GM18868 (cell line): ENCODE data around the gene NCF2.

Source experiments
- ATAC-seq: cut with Tn5 transposase; IDR thresholded peaks from one replicate; pipeline ENCODE4 v1.9.1; 2021; ENCODE audit warnings: mild to moderate bottlenecking, moderate library complexity; ENCODE audit not compliant: unreplicated experiment

NCF2 gene

GRCh38 chr1:183612407-183612806, 22.1 kb upstream of the NCF2 start:
- ATAC-seq = no peak

- ATAC-seq = no peak
Observed at GRCh38 chr1:183611021-183611420, 20.8 kb upstream of the NCF2 start.

GRCh38 chr1:183609759-183610452, 19.6 kb upstream of the NCF2 start:
- ATAC-seq = no peak

GRCh38 chr1:183609313-183609712, 19.1 kb upstream of the NCF2 start:
- ATAC-seq = peak; percentile 66

GRCh38 chr1:183607322-183607980, 17.2 kb upstream of the NCF2 start:
- peak; percentile 33 for ATAC-seq

GRCh38 chr1:183605904-183606303, 15.6 kb upstream of the NCF2 start:
- no peak for ATAC-seq

- ATAC-seq = no peak
Observed at GRCh38 chr1:183604815-183605214, 14.6 kb upstream of the NCF2 start.

GRCh38 chr1:183604038-183604808, 14.0 kb upstream of the NCF2 start:
- ATAC-seq = peak; percentile 33

- ATAC-seq = no peak
Observed at GRCh38 chr1:183602510-183602909, 12.3 kb upstream of the NCF2 start.

- no peak for ATAC-seq
Observed at GRCh38 chr1:183600634-183601033, 10.4 kb upstream of the NCF2 start.

GRCh38 chr1:183600136-183600535, 9.9 kb upstream of the NCF2 start:
- no peak for ATAC-seq

GRCh38 chr1:183598386-183598785, 8.1 kb upstream of the NCF2 start:
- peak; percentile 64 for ATAC-seq

GRCh38 chr1:183597656-183598347, 7.5 kb upstream of the NCF2 start:
- no peak for ATAC-seq

GRCh38 chr1:183596500-183596899, 6.2 kb upstream of the NCF2 start:
- no peak for ATAC-seq

- ATAC-seq = no peak
Observed at GRCh38 chr1:183595537-183595936, 5.3 kb upstream of the NCF2 start.

- ATAC-seq = peak; percentile 48
Observed at GRCh38 chr1:183593356-183593755, 3.1 kb upstream of the NCF2 start.

GRCh38 chr1:183592733-183593132, 2.5 kb upstream of the NCF2 start:
- no peak for ATAC-seq

GRCh38 chr1:183589874-183590243, 400 bp downstream of the NCF2 start:
- ATAC-seq = no peak

- ATAC-seq = no peak
Observed at GRCh38 chr1:183589384-183589783, 875 bp downstream of the NCF2 start.

- no peak for ATAC-seq
Observed at GRCh38 chr1:183588827-183589226, 1.4 kb downstream of the NCF2 start.

- no peak for ATAC-seq
Observed at GRCh38 chr1:183586926-183587325, 3.3 kb downstream of the NCF2 start.
